Ramos (cell line): Measurements from ENCODE around the gene KRTAP4-5.
"Not testable (repeated sequence)": the region's sequence is repeated elsewhere in the genome, so short reads cannot be mapped to it uniquely, and the experiment has no call there.

Experiments used
- in situ Hi-C: fragments of 300-500 bp; cut with MboI; formaldehyde crosslinking; loops from one replicate; pipeline ENCODE4 v1.14.3; 2022; ENCODE audit warnings: low sequenced_read_pairs; ENCODE audit not compliant: unreplicated experiment

The KRTAP4-5 gene

GRCh38 chr17:41148971-41149651 lies 514 bp downstream of the KRTAP4-5 start:
- in situ Hi-C loops, result not testable (repeated sequence)

GRCh38 chr17:41147531-41148204 lies 2.0 kb downstream of the KRTAP4-5 start:
- in situ Hi-C loops, result no loop called here

- in situ Hi-C loops, result no loop called here
Measured at GRCh38 chr17:41145261-41145660, 4.4 kb downstream of the KRTAP4-5 start.

- in situ Hi-C loops, result no loop called here
Measured at GRCh38 chr17:41144846-41145245, 4.8 kb downstream of the KRTAP4-5 start.

- in situ Hi-C loops, result no loop called here
Measured at GRCh38 chr17:41141361-41141760, 8.3 kb downstream of the KRTAP4-5 start.

- in situ Hi-C loops, result no loop called here
Measured at GRCh38 chr17:41140360-41141131, 9.1 kb downstream of the KRTAP4-5 start, which contains the start of gene KRTAP4-6. KRTAP4-6 (minus strand) TSS chr17:41140544; CDS start chr17:41140487, 57 bp downstream.

- in situ Hi-C loops, result not testable (repeated sequence)
Measured at GRCh38 chr17:41139865-41140264, 9.8 kb downstream of the KRTAP4-5 start.

GRCh38 chr17:41133880-41134735 lies 15.5 kb downstream of the KRTAP4-5 start:
- in situ Hi-C loops, result no loop called here

- in situ Hi-C loops, result no loop called here
Measured at GRCh38 chr17:41131979-41132378, 17.6 kb downstream of the KRTAP4-5 start.

- in situ Hi-C loops, result no loop called here
Measured at GRCh38 chr17:41127371-41127770, 22.3 kb downstream of the KRTAP4-5 start.

- in situ Hi-C loops, result no loop called here
Measured at GRCh38 chr17:41126412-41126811, 23.2 kb downstream of the KRTAP4-5 start.

- in situ Hi-C loops, result no loop called here
Measured at GRCh38 chr17:41125064-41125463, 24.6 kb downstream of the KRTAP4-5 start.

GRCh38 chr17:41123991-41124371 lies 25.6 kb downstream of the KRTAP4-5 start, which contains the start of gene KRTAP4-12:
KRTAP4-12 (minus strand) TSS chr17:41124182; CDS start chr17:41124122, 60 bp downstream.
- in situ Hi-C loops, result not testable (repeated sequence)

- in situ Hi-C loops, result not testable (repeated sequence)
Measured at GRCh38 chr17:41123292-41123990, 26.2 kb downstream of the KRTAP4-5 start.

- in situ Hi-C loops, result no loop called here
Measured at GRCh38 chr17:41121742-41122141, 27.9 kb downstream of the KRTAP4-5 start.

GRCh38 chr17:41119696-41120690 lies 29.6 kb downstream of the KRTAP4-5 start:
- in situ Hi-C loops, result not testable (repeated sequence)

GRCh38 chr17:41118721-41119120 lies 30.9 kb downstream of the KRTAP4-5 start:
- in situ Hi-C loops, result no loop called here

GRCh38 chr17:41117846-41118386 lies 31.7 kb downstream of the KRTAP4-5 start, which contains the start of gene KRTAP4-11:
KRTAP4-11 (minus strand) TSS chr17:41118373; CDS start chr17:41118315, 58 bp downstream.
- in situ Hi-C loops, result not testable (repeated sequence)
